GM19035 (cell line): ENCODE results near the gene RAB6A.
A peak's percentile ranks its signal among the peaks of the same experiment; 100 is the strongest.
"Not testable (repeated sequence)": the region's sequence is repeated elsewhere in the genome, so short reads cannot be mapped to it uniquely, and the experiment has no call there.

Experiments
- ATAC-seq: cut with Tn5 transposase; IDR thresholded peaks from one replicate; pipeline ENCODE4 v1.9.1; 2021; ENCODE audit not compliant: unreplicated experiment

RAB6A gene

GRCh38 chr11:73766763-73767162 is 5.9 kb upstream of the RAB6A start:
- no peak for ATAC-seq

GRCh38 chr11:73762732-73763131 is 1.9 kb upstream of the RAB6A start:
- ATAC-seq = no peak

- ATAC-seq = no peak
Observed at GRCh38 chr11:73761403-73761945, 600 bp upstream of the RAB6A start.

GRCh38 chr11:73760135-73760678 is 667 bp downstream of the RAB6A start:
- peak; percentile 10 for ATAC-seq

GRCh38 chr11:73759610-73760134 is 1.2 kb downstream of the RAB6A start:
- ATAC-seq = no peak

GRCh38 chr11:73758451-73758850 is 2.4 kb downstream of the RAB6A start:
- no peak for ATAC-seq

GRCh38 chr11:73757598-73757997 is 3.3 kb downstream of the RAB6A start:
- ATAC-seq = no peak

- no peak for ATAC-seq
Observed at GRCh38 chr11:73755670-73756069, 5.2 kb downstream of the RAB6A start.

- no peak for ATAC-seq
Observed at GRCh38 chr11:73753938-73754337, 6.9 kb downstream of the RAB6A start.

- ATAC-seq = no peak
Observed at GRCh38 chr11:73752903-73753302, 8.0 kb downstream of the RAB6A start.

GRCh38 chr11:73752216-73752867 is 8.5 kb downstream of the RAB6A start:
- ATAC-seq = no peak

GRCh38 chr11:73750862-73751261 is 10.0 kb downstream of the RAB6A start:
- ATAC-seq = not testable (repeated sequence)

GRCh38 chr11:73750228-73750627 is 10.6 kb downstream of the RAB6A start:
- ATAC-seq = no peak

GRCh38 chr11:73749118-73749517 is 11.8 kb downstream of the RAB6A start:
- no peak for ATAC-seq

- no peak for ATAC-seq
Observed at GRCh38 chr11:73748300-73748699, 12.6 kb downstream of the RAB6A start.

- ATAC-seq = no peak
Observed at GRCh38 chr11:73747762-73748161, 13.1 kb downstream of the RAB6A start.

GRCh38 chr11:73746701-73747100 is 14.2 kb downstream of the RAB6A start:
- no peak for ATAC-seq

GRCh38 chr11:73743045-73743444 is 17.8 kb downstream of the RAB6A start:
- no peak for ATAC-seq

- ATAC-seq = not testable (repeated sequence)
Observed at GRCh38 chr11:73735959-73736358, 24.9 kb downstream of the RAB6A start.

GRCh38 chr11:73734993-73735392 is 25.9 kb downstream of the RAB6A start:
- ATAC-seq = no peak

GRCh38 chr11:73734011-73734410 is 26.9 kb downstream of the RAB6A start:
- not testable (repeated sequence) for ATAC-seq

GRCh38 chr11:73732936-73733335 is 27.9 kb downstream of the RAB6A start:
- ATAC-seq = not testable (repeated sequence)
